Endodermal cell (in vitro differentiated cells): Measurements from ENCODE around the gene ANGPT4. TPM values are rescaled to one million over a fixed set of nuclear protein-coding genes. Genes with fewer than 3 reads are reported as not detected.

Experiments used
- DNase-seq: peaks from one replicate; pipeline ENCODE4 v3.0.0-alpha.2; 2017
- H3K27ac ChIP-seq: 2 replicates; pipeline ENCODE4 v1.5.1; 2013; ENCODE audit warnings: mild to moderate bottlenecking, low read depth, low read length, moderate library complexity
- H3K27me3 ChIP-seq: 2 replicates; pipeline ENCODE4 v1.6.1; 2013; ENCODE audit warnings: mild to moderate bottlenecking, low read length, moderate library complexity; ENCODE audit not compliant: insufficient read depth, control insufficient read depth, poor library complexity, severe bottlenecking
- H3K36me3 ChIP-seq: 2 replicates; pipeline ENCODE4 v1.7.0; 2013; ENCODE audit warnings: mild to moderate bottlenecking, low read length, moderate library complexity; ENCODE audit not compliant: control insufficient read depth, insufficient read depth
- H3K4me1 ChIP-seq: one replicate; pipeline ENCODE4 v1.7.0; 2013; ENCODE audit warnings: low read length; ENCODE audit not compliant: control insufficient read depth, insufficient read depth
- H3K4me3 ChIP-seq: 2 replicates; pipeline ENCODE4 v1.5.1; 2013; ENCODE audit warnings: mild to moderate bottlenecking, low read length, moderate library complexity
- H3K9ac ChIP-seq: 2 replicates; pipeline ENCODE4 v1.6.1; 2013; ENCODE audit warnings: mild to moderate bottlenecking, low read length, moderate library complexity; ENCODE audit not compliant: poor library complexity, severe bottlenecking; ENCODE audit errors: extremely low read depth
- H3K9me3 ChIP-seq: 2 replicates; pipeline ENCODE4 v1.6.1; 2013; ENCODE audit warnings: mild to moderate bottlenecking, low read length, moderate library complexity; ENCODE audit not compliant: control insufficient read depth
- H3K27ac Mint-ChIP-seq: 2 replicates; pipeline ENCODE4 v1.8.0; 2020; ENCODE audit warnings: mixed read lengths
- H3K27me3 Mint-ChIP-seq: 2 replicates; pipeline ENCODE4 v1.8.0; 2021; ENCODE audit warnings: mild to moderate bottlenecking, mixed read lengths; ENCODE audit not compliant: insufficient read depth
- H3K36me3 Mint-ChIP-seq: 2 replicates; pipeline ENCODE4 v1.8.0; 2020; ENCODE audit warnings: low read depth, mixed read lengths
- H3K4me1 Mint-ChIP-seq: 2 replicates; pipeline ENCODE4 v1.8.0; 2020; ENCODE audit warnings: mixed read lengths
- H3K4me3 Mint-ChIP-seq: 2 replicates; pipeline ENCODE4 v1.8.0; 2020; ENCODE audit warnings: mild to moderate bottlenecking, moderate library complexity, mixed read lengths
- H3K9me3 Mint-ChIP-seq: 2 replicates; pipeline ENCODE4 v1.8.0; 2020; ENCODE audit warnings: mild to moderate bottlenecking, mixed read lengths
- WGBS, 2 experiments: methylation state at CpG; one replicate each; pipeline versions ENCODE4 v1.1.5 to v1.1.7; 2013; ENCODE audit warnings: missing lambda C conversion rate in 2 of 2, mixed read lengths in 1 of 2; ENCODE audit not compliant: insufficient coverage in 1 of 2, insufficient read length in 1 of 2; 5-methylcytosine and 5-hydroxymethylcytosine counted together
- long read RNA-seq, 4 experiments: library from polyadenylated mRNA in 2 of 4; library from RNA in 1 of 4; library from capped mRNA in 1 of 4; stranded (forward) in 3 of 4; unstranded in 1 of 4; transcript quantifications; one replicate each; pipeline ENCODE4 v2.0.0, GENCODE V29; 2020 to 2021; ENCODE audit warnings: inconsistent platforms in 1 of 4
- polyA plus RNA-seq, 2 experiments: library from polyadenylated mRNA; stranded (reverse); fragments of 50-300 nt; gene quantifications; one replicate each; pipeline ENCODE4 v1.2.3, GENCODE V29; 2013
- total RNA-seq, 2 donors: library from RNA; stranded (reverse); fragmentation: NEBNext Ultra II Directional in 1 of 2; extraction: Animal tissue kit (Norgen Biotek cat#: 25700) in 1 of 2; gene quantifications; 2 replicates in 1 of 2; 3 replicates in 1 of 2; pipeline ENCODE4 v1.2.1, GENCODE V29; 2021
- TF ChIP-seq, protein P1 (sequence below): fragments of 200-600 bp; sonication (generic); conservative IDR thresholded peaks from 2 replicates; pipeline ENCODE4 v1.5.0; 2021; ENCODE audit warnings: antibody characterized with exemption, mild to moderate bottlenecking

Gene ANGPT4, protein sequence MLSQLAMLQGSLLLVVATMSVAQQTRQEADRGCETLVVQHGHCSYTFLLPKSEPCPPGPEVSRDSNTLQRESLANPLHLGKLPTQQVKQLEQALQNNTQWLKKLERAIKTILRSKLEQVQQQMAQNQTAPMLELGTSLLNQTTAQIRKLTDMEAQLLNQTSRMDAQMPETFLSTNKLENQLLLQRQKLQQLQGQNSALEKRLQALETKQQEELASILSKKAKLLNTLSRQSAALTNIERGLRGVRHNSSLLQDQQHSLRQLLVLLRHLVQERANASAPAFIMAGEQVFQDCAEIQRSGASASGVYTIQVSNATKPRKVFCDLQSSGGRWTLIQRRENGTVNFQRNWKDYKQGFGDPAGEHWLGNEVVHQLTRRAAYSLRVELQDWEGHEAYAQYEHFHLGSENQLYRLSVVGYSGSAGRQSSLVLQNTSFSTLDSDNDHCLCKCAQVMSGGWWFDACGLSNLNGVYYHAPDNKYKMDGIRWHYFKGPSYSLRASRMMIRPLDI
- under 1 TPM; 0.31 to 0.51 TPM for total RNA-seq
- 0.18 TPM for polyA plus RNA-seq (2013, experiment 1 of 2)
- 0.21 TPM for polyA plus RNA-seq (2013, experiment 2 of 2)
- long read RNA-seq, experiment 1, result 0 reads
- long read RNA-seq, experiment 2, full-length matches to known transcripts, result 1 of 1 reads
- long read RNA-seq, experiment 2, partial matches to known transcripts, result 0 of 1 reads
- long read RNA-seq, experiment 2, other reads (novel, unspliced or antisense), result 0 of 1 reads
- long read RNA-seq, experiment 3, full-length matches to known transcripts, result 1 of 3 reads
- long read RNA-seq, experiment 3, partial matches to known transcripts, result 0 of 3 reads
- long read RNA-seq, experiment 3, other reads (novel, unspliced or antisense), result 2 of 3 reads
- long read RNA-seq, experiment 4, result 0 reads

DNA sequence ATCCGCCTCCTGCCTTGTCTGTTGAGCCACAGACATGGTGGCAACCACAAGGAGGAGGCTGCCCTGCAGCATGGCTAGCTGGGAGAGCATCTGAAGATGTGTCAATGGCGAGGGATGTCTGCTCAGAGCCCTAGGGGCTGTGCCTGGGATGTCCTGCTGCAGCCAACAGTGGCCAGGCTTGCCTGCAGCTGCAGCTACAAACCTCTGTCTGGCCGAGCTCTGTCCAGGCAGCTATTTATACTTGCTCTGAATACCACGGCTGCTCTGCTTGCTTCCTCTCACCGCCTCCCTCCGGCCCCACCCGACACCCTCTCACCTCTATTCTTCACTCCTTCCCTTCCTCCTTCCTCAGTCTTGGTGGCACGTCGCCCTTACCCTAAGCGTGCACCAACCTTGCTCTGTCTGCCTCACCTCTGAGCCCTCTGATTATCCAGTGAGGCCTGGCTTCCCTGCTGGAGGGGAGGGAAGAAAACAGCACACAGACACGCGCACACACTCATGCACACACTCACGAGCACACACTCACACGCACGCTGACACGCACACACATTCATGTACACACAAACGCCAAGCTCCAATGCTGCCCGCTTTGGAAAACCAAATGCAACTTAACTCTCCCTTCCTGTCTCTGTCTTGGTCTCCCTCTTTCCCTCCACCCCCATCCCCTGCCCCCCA is at the start of gene ANGPT4:
ANGPT4 (minus strand) TSS at position 210 of the 675 bp plus-strand sequence; CDS start at position 90, 120 bp downstream.
- H3K27ac Mint-ChIP-seq, result no peak within 1 kb of the TSS
- no peaks in the 10 kb centered on the region for H3K36me3 ChIP-seq
- H3K27me3 Mint-ChIP-seq, result peaks cover 2% of the 10 kb centered on the region
- H3K27me3 ChIP-seq, result no peaks in the 10 kb centered on the region
- H3K4me3 ChIP-seq, result no peak within 1 kb of the TSS
- peak; percentile 62 for DNase-seq
- no peak within 1 kb of the TSS for H3K9ac ChIP-seq
- no peak within 1 kb of the TSS for H3K27ac ChIP-seq
- H3K4me1 ChIP-seq, result peaks cover 8% of the 10 kb centered on the region
- H3K4me1 Mint-ChIP-seq, result peaks cover 32% of the 10 kb centered on the region
- H3K36me3 Mint-ChIP-seq, result no peaks in the 10 kb centered on the region
- TF ChIP-seq, protein P1, sequence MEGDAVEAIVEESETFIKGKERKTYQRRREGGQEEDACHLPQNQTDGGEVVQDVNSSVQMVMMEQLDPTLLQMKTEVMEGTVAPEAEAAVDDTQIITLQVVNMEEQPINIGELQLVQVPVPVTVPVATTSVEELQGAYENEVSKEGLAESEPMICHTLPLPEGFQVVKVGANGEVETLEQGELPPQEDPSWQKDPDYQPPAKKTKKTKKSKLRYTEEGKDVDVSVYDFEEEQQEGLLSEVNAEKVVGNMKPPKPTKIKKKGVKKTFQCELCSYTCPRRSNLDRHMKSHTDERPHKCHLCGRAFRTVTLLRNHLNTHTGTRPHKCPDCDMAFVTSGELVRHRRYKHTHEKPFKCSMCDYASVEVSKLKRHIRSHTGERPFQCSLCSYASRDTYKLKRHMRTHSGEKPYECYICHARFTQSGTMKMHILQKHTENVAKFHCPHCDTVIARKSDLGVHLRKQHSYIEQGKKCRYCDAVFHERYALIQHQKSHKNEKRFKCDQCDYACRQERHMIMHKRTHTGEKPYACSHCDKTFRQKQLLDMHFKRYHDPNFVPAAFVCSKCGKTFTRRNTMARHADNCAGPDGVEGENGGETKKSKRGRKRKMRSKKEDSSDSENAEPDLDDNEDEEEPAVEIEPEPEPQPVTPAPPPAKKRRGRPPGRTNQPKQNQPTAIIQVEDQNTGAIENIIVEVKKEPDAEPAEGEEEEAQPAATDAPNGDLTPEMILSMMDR, result no peak
- peaks cover 6% of the 10 kb centered on the region for H3K9me3 Mint-ChIP-seq
- 79 to 82% methylated on average over 12 to 18 of the region's 18 CpGs for WGBS, 2 experiments
- no peak within 1 kb of the TSS for H3K4me3 Mint-ChIP-seq
- H3K9me3 ChIP-seq, result peaks cover 6% of the 10 kb centered on the region

DNA sequence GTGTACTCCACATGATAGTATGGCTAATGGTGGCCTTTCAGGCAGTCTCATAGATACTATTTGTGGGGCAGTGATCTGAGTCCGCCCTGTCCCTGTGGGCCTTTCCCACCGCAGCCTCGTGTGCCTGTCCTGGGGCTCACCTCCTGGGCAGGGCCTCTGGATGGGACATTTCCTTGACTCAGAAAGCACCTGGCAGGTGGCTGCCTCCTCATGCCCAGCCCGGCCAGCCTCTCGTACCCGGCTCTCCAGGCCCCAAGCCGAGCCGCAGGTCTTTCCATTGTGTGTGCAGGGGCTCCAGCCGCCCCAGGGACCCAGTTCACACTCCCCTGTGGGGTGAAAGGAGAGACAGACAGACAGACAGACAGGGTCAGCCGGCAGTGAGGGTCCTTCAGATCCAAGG is 47.7 kb upstream of the ANGPT4 start:
- Mint-ChIP-seq H3K4me3 (no peak overlapping the region), H3K27ac (no peak overlapping the region), H3K36me3 (no peaks in the 10 kb centered on the region), H3K27me3 (no peaks in the 10 kb centered on the region), H3K9me3 (peaks cover 5% of the 10 kb centered on the region), H3K4me1 (no peaks in the 10 kb centered on the region)
- Histone ChIP-seq H3K27ac (no peak overlapping the region), H3K4me3 (no peak overlapping the region), H3K36me3 (no peaks in the 10 kb centered on the region), H3K27me3 (no peaks in the 10 kb centered on the region), H3K4me1 (no peaks in the 10 kb centered on the region), H3K9me3 (no peaks in the 10 kb centered on the region), H3K9ac (no peak overlapping the region)
- WGBS, 2 experiments, result 91% methylated on average over 10 of the region's 10 CpGs; no CpG with 5 or more reads in 1 of the 2 experiments
- TF ChIP-seq, protein P1, result no peak
- DNase-seq, result no peak

DNA sequence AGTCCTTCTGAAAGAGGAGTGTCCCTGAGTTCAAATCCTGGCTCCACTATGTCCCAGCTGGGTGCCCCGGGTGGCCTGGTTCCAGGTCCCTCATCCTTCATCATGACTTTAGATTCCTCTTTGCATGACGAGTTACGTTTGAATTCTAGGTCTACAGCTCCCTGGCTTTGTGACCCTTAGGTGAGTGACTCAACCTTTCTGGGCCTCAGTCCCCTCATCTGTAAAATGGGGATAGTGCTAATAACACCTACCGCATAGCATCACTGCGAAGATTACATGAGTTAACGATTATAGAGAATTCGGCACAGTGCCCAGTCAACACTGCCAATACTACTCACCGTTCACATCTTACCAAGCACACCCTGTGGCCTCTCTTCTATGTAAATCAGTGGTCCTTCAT is 46.5 kb upstream of the ANGPT4 start:
- no peak overlapping the region for H3K27ac Mint-ChIP-seq
- H3K27me3 Mint-ChIP-seq, result no peaks in the 10 kb centered on the region
- H3K4me3 Mint-ChIP-seq, result no peak overlapping the region

More for the DNA sequence above, 46.5 kb upstream of the ANGPT4 start:
- Histone ChIP-seq H3K9me3 (no peaks in the 10 kb centered on the region), H3K36me3 (no peaks in the 10 kb centered on the region), H3K4me1 (no peaks in the 10 kb centered on the region), H3K9ac (no peak overlapping the region), H3K4me3 (no peak overlapping the region), H3K27ac (no peak overlapping the region), H3K27me3 (no peaks in the 10 kb centered on the region)
- Mint-ChIP-seq H3K36me3 (no peaks in the 10 kb centered on the region), H3K4me1 (no peaks in the 10 kb centered on the region), H3K9me3 (no peaks in the 10 kb centered on the region)
- no peak for DNase-seq
- TF ChIP-seq, protein P1, result no peak
- WGBS, 2 experiments, result 92 to 93% methylated on average over 7 to 8 of the region's 8 CpGs
